22Rv1 (cell line): ENCODE measurements around the gene PTX4.

ENCODE experiments used
- H3K27ac ChIP-seq: fragments of 450-650 bp; 2 replicates; pipeline ENCODE4 v1.5.1; 2017
- CTCF ChIP-seq: fragments of 450-650 bp; IDR thresholded peaks from 2 replicates; pipeline ENCODE4 v1.5.1; 2017; ENCODE audit warnings: mild to moderate bottlenecking
- ZFX ChIP-seq: fragments of 450-650 bp; IDR thresholded peaks from 2 replicates; pipeline ENCODE4 v1.6.1; 2017; ENCODE audit warnings: antibody characterized with exemption, borderline replicate concordance

Gene PTX4

DNA sequence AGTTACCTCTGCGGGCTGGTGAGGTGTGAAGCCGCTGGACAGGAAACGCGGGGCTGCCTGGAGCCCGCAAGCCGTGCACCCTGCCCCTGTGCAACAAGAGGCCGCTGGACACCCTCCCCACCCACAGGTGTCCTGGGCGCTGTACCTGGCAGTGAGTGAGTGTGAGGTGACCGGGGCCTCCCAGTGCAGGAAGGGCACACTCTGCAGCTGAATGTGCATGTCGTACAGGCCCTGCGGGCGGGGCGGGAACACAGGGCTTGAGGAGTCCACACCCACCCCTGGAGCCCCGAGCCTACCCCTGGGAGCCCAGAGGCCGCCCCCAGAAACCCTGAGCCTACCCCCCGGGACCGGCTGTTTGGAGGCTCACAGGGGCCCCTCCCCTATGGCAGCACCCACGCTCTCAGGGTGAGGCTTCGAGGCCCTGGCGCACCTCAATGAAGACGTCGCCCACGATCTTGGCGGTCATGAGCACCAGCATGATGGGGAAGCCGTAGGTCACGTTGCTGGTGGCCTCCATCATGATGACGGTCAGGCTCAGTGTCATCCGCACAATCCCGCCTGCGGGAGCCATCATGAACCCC is 40.1 kb downstream of the PTX4 start:
- no peak for TF ChIP-seq ZFX
- TF ChIP-seq CTCF = no peak
- H3K27ac ChIP-seq = no peak overlapping the region

DNA sequence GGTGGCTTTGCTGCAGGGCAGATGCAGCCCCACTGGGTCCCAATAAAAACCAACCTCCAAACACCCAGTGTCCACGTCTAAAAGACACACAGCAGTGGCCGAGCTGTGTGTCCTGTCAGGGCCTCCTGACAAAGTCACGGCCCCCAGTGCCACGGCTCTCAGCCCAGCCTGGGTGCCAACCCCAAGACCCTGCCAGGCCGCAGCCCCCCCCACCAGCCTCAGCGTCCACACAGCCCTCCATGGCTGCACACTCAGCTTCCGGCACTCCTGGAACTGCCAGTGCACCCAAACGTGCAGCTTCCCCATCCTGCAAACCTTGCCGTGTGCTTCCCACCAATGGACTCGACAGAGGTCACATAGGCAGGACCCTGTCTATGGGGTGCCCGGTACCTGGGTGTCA is 40.8 kb downstream of the PTX4 start:
- TF ChIP-seq CTCF (no peak), ZFX (no peak)

GRCh38 chr16:1446296-1447080 is 42.3 kb downstream of the PTX4 start:
- no peak for TF ChIP-seq ZFX
- no peak for TF ChIP-seq CTCF

More for the DNA sequence above, 40.8 kb downstream of the PTX4 start:
- no peak overlapping the region for H3K27ac ChIP-seq

DNA sequence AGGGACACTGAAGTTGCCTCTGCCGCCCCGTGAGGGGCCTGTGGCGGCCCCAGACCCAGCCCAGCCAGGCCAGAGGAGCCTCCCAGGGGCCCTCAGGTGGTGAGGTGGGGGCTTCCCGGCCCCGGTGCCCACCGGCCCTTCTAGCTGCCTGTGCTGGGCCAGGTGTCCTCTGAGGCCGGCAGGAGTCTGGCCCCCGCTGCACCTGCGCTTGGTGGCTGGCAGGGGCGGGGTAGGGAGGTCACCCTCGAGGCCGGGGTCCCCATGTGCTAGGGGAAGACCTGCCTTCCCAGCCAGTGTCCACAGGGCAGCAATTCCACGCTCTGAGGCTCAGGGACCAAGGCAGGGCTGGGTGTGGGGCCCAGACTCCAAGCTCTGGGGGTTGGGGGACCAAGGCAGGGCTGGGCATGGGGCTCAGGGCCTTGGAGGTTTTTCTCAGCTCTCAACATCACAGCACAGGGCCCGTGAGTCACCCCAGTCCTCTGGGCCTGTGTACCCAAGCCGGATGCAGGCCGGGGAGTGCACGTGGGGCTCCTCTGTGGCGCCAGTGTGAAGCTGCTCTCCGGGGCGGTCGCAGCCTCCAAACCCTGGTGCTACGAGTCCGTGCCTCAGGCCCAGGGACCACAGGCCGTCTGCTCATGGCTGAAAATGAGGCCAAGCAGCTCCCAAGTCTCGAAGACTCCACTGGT is 43.1 kb downstream of the PTX4 start:
- no peak overlapping the region for H3K27ac ChIP-seq

More at GRCh38 chr16:1446296-1447080, 42.3 kb downstream of the PTX4 start:
- no peak overlapping the region for H3K27ac ChIP-seq

GRCh38 chr16:1444730-1445517 is 43.8 kb downstream of the PTX4 start:
- TF ChIP-seq ZFX (no peak), CTCF (no peak)
- no peak overlapping the region for H3K27ac ChIP-seq

More for the DNA sequence above, 43.1 kb downstream of the PTX4 start:
- TF ChIP-seq CTCF (no peak), ZFX (no peak)

GRCh38 chr16:1443980-1444729 is 44.6 kb downstream of the PTX4 start, which contains the start of gene CCDC154:
TSS of gene CCDC154 (minus strand) at chr16:1444556. CDS start at chr16:1444322, 234 bp downstream.
- TF ChIP-seq CTCF (no peak), ZFX (no peak)
- H3K27ac ChIP-seq = no peak within 1 kb of the TSS
